A549 treated with AZD9567 at 1 μM for 4 hours (cell line): ENCODE data around the gene KRTAP10-1. TPM values are rescaled to one million over a fixed set of nuclear protein-coding genes. Genes with fewer than 3 reads are reported as not detected.

ENCODE experiments used
- total RNA-seq: library from RNA; stranded (reverse); fragments of 200-300 nt; extraction: Qiagen RNA extraction; gene quantifications from 5 replicates; pipeline ENCODE4 v1.2.3, GENCODE V29; 2022; ENCODE audit not compliant: insufficient read depth

KRTAP10-1 gene
- not detected in 5 replicates for total RNA-seq

GRCh38 chr21:44539991-44540666 is at the start of gene KRTAP10-1:
TSS of gene KRTAP10-1 (minus strand) at chr21:44540195. CDS start at chr21:44540150, 45 bp downstream.

DNA sequence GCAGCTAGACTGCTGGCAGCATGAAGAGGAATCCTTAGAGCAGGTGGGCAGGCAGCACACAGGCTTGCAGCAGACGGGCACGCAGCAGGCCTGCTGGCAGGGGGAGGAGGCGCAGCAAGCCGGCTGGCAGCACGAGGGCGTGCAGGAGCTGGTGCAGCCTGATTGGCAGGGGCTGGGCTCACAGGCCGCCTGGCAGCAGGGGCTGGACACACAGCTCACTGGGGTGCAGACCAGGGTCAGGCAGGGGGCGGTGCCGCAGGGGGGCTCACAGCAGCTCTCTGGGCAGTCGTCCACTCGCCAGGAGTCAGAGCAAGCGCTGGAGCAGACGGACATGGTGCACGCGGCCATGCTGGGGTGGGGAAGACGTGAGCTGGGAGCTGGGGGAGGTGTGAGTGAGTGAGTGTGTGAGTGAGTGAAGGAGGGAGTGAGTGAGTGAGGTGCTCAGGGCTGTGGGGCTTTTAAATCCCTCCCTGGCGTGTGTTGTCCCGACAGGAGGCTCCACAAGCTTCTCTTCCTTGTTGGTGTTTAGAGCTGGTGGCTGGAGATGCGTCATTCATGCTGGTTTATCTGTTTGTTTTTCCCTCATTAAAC is 40.3 kb upstream of the KRTAP10-1 start, which contains the start of gene KRTAP10-5:
TSS of gene KRTAP10-5 (minus strand) at position 374 of the 591 bp plus-strand sequence. CDS start at position 348, 26 bp downstream.

GRCh38 chr21:44573630-44574456 is 33.8 kb upstream of the KRTAP10-1 start, which contains the start of gene KRTAP10-4:
TSS of gene KRTAP10-4 (plus strand) at chr21:44573729. CDS start at chr21:44573759, 30 bp downstream.

DNA sequence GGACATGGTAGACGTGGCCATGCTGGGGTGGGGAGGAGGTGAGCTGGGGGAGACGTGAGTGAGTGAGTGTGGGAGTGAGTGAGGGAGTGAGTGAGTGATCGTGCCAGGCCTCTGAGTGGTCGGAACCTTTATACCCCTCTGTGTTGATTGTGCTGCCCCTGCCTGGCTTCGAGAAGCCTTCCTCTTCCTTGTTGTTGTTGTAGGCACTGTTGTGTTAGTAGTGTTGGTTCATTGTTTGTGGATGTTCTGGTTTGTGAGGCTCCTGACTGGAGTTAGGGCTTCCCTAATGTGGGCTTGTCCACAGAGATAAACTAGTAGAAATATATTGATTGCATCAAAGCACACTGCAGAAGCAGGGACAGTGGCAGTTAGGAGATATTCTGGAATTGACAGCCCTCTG is 18.7 kb upstream of the KRTAP10-1 start, which contains the start of gene KRTAP10-3:
TSS of gene KRTAP10-3 (minus strand) at position 101 of the 400 bp plus-strand sequence. CDS start at position 21, 80 bp downstream.

DNA sequence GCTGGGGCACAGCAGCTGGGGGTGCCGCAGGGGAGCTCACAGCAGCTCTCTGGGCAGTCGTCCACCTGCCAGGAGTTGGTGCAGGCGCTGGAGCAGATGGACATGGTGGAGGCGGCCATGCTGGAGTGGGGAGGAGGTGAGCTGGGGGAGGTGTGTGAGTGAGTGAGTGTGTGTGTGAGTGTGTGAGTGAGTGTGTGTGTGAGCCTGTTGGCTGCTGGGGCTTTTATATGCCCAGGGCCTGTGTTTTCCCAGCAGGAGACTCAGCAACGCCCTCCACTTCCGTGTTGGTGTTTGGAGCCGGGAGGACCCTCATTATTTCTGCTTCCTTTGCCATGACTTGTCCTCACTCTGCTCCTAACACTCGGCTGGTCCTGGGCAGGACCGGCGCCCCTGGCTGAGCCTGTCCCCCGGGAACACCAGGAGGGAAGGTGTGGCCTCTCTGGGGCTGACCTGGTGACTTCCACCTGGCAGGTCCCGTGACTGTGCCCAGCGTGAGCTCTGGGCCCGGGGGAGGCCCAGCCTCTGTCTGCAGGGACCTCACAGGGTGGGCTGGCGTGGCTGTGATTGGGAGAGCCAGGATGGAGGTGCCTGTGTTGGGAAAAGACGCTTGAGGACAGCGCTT is 11.5 kb upstream of the KRTAP10-1 start, which contains the start of gene KRTAP10-2:
TSS of gene KRTAP10-2 (minus strand) at position 166 of the 622 bp plus-strand sequence. CDS start at position 119, 47 bp downstream.

Other genes with a start within 250 kb of the KRTAP10-1 start
- 35.2 to 59.2 TPM (median 53.6 TPM) in 5 replicates for gene PFKL, start 240.1 kb downstream of the KRTAP10-1 start, total RNA-seq
- 4.7 to 11.8 TPM (median 9.1 TPM) in 5 replicates for gene CFAP410, start 200.8 kb downstream of the KRTAP10-1 start, total RNA-seq
- 7.2 to 9.5 TPM (median 7.9 TPM) in 5 replicates for gene TRPM2, start 186.6 kb downstream of the KRTAP10-1 start, total RNA-seq
- gene LRRC3, start 84.7 kb downstream of the KRTAP10-1 start, total RNA-seq: 1.6 to 2.8 TPM (median 2.4 TPM) in 5 replicates
- not detected in 5 replicates for gene KRTAP10-2, start 11.3 kb upstream of the KRTAP10-1 start, total RNA-seq
- not detected in 5 replicates for gene KRTAP10-3, start 18.6 kb upstream of the KRTAP10-1 start, total RNA-seq
- gene KRTAP10-4, start 33.5 kb upstream of the KRTAP10-1 start, total RNA-seq: not detected in 5 replicates
- gene KRTAP10-5, start 40.4 kb upstream of the KRTAP10-1 start, total RNA-seq: not detected in 5 replicates
- gene KRTAP10-6, start 52.3 kb upstream of the KRTAP10-1 start, total RNA-seq: not detected in 5 replicates
- not detected in 5 replicates for gene KRTAP10-7, start 60.4 kb upstream of the KRTAP10-1 start, total RNA-seq
- not detected in 5 replicates for gene KRTAP10-8, start 71.9 kb upstream of the KRTAP10-1 start, total RNA-seq
- gene KRTAP10-9, start 86.9 kb upstream of the KRTAP10-1 start, total RNA-seq: not detected in 5 replicates
- not detected in 5 replicates for gene KRTAP10-10, start 97.2 kb upstream of the KRTAP10-1 start, total RNA-seq
- not detected in 5 replicates for gene KRTAP10-11, start 106.2 kb upstream of the KRTAP10-1 start, total RNA-seq
- gene KRTAP12-4, start 114.5 kb upstream of the KRTAP10-1 start, total RNA-seq: not detected in 5 replicates
- not detected in 5 replicates for gene KRTAP12-3, start 117.7 kb upstream of the KRTAP10-1 start, total RNA-seq
- gene KRTAP12-2, start 126.7 kb upstream of the KRTAP10-1 start, total RNA-seq: not detected in 5 replicates
- gene KRTAP12-1, start 142.0 kb upstream of the KRTAP10-1 start, total RNA-seq: not detected in 5 replicates
- gene KRTAP10-12, start 157.0 kb upstream of the KRTAP10-1 start, total RNA-seq: not detected in 5 replicates
- 0.02 TPM in 1 of 5 replicates, not detected in the others for gene TSPEAR, start 171.4 kb upstream of the KRTAP10-1 start, total RNA-seq